Neural cell (in vitro differentiated cells): ENCODE measurements around the gene ERC2. TPM values are rescaled to one million over a fixed set of nuclear protein-coding genes. Genes with fewer than 3 reads are reported as not detected.

Experiments used
- H2AFZ ChIP-seq: fragments of 200-600, 300-800 bp; sonication (generic), shearing (Covaris generic); 2 replicates; pipeline ENCODE4 v1.6.0; 2014; ENCODE audit warnings: low read depth, mild to moderate bottlenecking, antibody characterized with exemption, low read length, moderate library complexity
- H3F3A ChIP-seq: fragments of 200-600 bp; shearing (Covaris generic); 2 replicates; pipeline ENCODE4 v1.6.1; 2016; ENCODE audit warnings: mild to moderate bottlenecking, moderate library complexity, mixed read lengths, antibody characterized with exemption, low read length; ENCODE audit not compliant: insufficient read depth, poor library complexity, severe bottlenecking
- H3K27ac ChIP-seq: fragments of 200-600, 300-800 bp; sonication (generic), shearing (Covaris generic); 2 replicates; pipeline ENCODE4 v1.5.1; 2014; ENCODE audit warnings: mild to moderate bottlenecking, low read length, moderate library complexity
- H3K27me3 ChIP-seq: fragments of 300-800, 200-600 bp; sonication (generic), shearing (Covaris generic); 2 replicates; pipeline ENCODE4 v1.6.0; 2014; ENCODE audit warnings: mild to moderate bottlenecking, low read depth, low read length, moderate library complexity; ENCODE audit not compliant: insufficient read depth
- H3K36me3 ChIP-seq: fragments of 300-800, 200-600 bp; sonication (generic), shearing (Covaris generic); 2 replicates; pipeline ENCODE4 v1.5.1; 2014; ENCODE audit warnings: mild to moderate bottlenecking, antibody characterized with exemption, low read length, moderate library complexity; ENCODE audit not compliant: insufficient read depth
- H3K4me2 ChIP-seq: fragments of 300-800, 200-600 bp; sonication (generic), shearing (Covaris generic); 2 replicates; pipeline ENCODE4 v1.6.0; 2014; ENCODE audit warnings: mild to moderate bottlenecking, low read length
- H3K4me3 ChIP-seq: fragments of 300-800, 200-600 bp; sonication (generic), shearing (Covaris generic); 2 replicates; pipeline ENCODE4 v1.5.1; 2014; ENCODE audit warnings: mild to moderate bottlenecking, low read length, moderate library complexity
- H3K79me2 ChIP-seq: fragments of 200-600 bp; shearing (Covaris generic); replicated peaks from 2 replicates; pipeline ENCODE4 v1.6.0; 2014; ENCODE audit warnings: mild to moderate bottlenecking, low read length, moderate library complexity; ENCODE audit not compliant: insufficient read depth
- H3K9ac ChIP-seq: fragments of 300-800, 200-600 bp; sonication (generic), shearing (Covaris generic); 2 replicates; pipeline ENCODE4 v1.6.1; 2016; ENCODE audit warnings: mild to moderate bottlenecking, low read length, mixed read lengths
- H3K9me2 ChIP-seq: fragments of 200-600 bp; shearing (Covaris generic); 2 replicates; pipeline ENCODE4 v1.6.1; 2016; ENCODE audit warnings: mild to moderate bottlenecking, low read length, mixed read lengths; ENCODE audit not compliant: insufficient read depth
- H3K9me3 ChIP-seq: fragments of 200-600, 300-800 bp; sonication (generic), shearing (Covaris generic); 2 replicates; pipeline ENCODE4 v1.6.1; 2016; ENCODE audit warnings: mild to moderate bottlenecking, mixed run types, low read length, moderate library complexity, mixed read lengths
- H4K20me1 ChIP-seq: fragments of 200-600 bp; shearing (Covaris generic); 2 replicates; pipeline ENCODE4 v1.6.1; 2016; ENCODE audit warnings: mild to moderate bottlenecking, mixed run types; ENCODE audit not compliant: insufficient read depth
- CTCF ChIP-seq: fragments of 450-650 bp; IDR thresholded peaks from 2 replicates; pipeline ENCODE4 v1.5.1; 2014; ENCODE audit warnings: antibody characterized with exemption, mild to moderate bottlenecking, moderate library complexity; ENCODE audit not compliant: poor library complexity, severe bottlenecking
- EP300 ChIP-seq: fragments of 450-650 bp; conservative IDR thresholded peaks from 2 replicates; pipeline ENCODE4 v1.6.1; 2014; ENCODE audit warnings: antibody characterized with exemption, mild to moderate bottlenecking, moderate library complexity; ENCODE audit not compliant: poor library complexity, severe bottlenecking
- EZH2 ChIP-seq: fragments of 200-600, 300-800 bp; shearing (Covaris generic), sonication (generic); IDR thresholded peaks from 2 replicates; pipeline ENCODE4 v1.6.1; 2014; ENCODE audit warnings: antibody characterized with exemption, low read length, borderline replicate concordance, mild to moderate bottlenecking; ENCODE audit not compliant: insufficient read depth, poor library complexity, severe bottlenecking
- MXI1 ChIP-seq: fragments of 450-650 bp; conservative IDR thresholded peaks from 2 replicates; pipeline ENCODE4 v1.6.1; 2014; ENCODE audit warnings: antibody characterized with exemption, mild to moderate bottlenecking; ENCODE audit not compliant: poor library complexity, severe bottlenecking
- POLR2AphosphoS5 ChIP-seq: IDR thresholded peaks from 2 replicates; pipeline ENCODE4 v1.6.1; 2012
- RAD21 ChIP-seq: fragments of 450-650 bp; conservative IDR thresholded peaks from 2 replicates; pipeline ENCODE4 v1.6.1; 2014; ENCODE audit warnings: antibody characterized with exemption, mild to moderate bottlenecking, moderate library complexity
- REST ChIP-seq: IDR thresholded peaks from 2 replicates; pipeline ENCODE4 v1.6.1; 2012; ENCODE audit warnings: borderline replicate concordance
- SMC3 ChIP-seq: fragments of 450-650 bp; conservative IDR thresholded peaks from 2 replicates; pipeline ENCODE4 v1.6.1; 2014; ENCODE audit warnings: antibody characterized with exemption, mild to moderate bottlenecking, moderate library complexity; ENCODE audit not compliant: poor library complexity
- TAF1 ChIP-seq: IDR thresholded peaks from 2 replicates; pipeline ENCODE4 v1.6.1; 2012; ENCODE audit warnings: low read depth
- polyA plus RNA-seq: library from polyadenylated mRNA; depleted of rRNA; stranded (reverse); fragments of >200 nt; gene quantifications from 2 replicates; pipeline ENCODE4 v1.2.3, GENCODE V29; 2014

The ERC2 gene
- polyA plus RNA-seq, 1 donor from 2014 or later = 60.4 TPM

GRCh38 chr3:55630921-55631299 is 837.4 kb downstream of the ERC2 start:
- Histone ChIP-seq H4K20me1 (no peaks in the 10 kb centered on the region), H3K9ac (no peak overlapping the region), H3K4me3 (no peak overlapping the region), H3K79me2 (no peaks in the 10 kb centered on the region), H3K27ac (no peak overlapping the region), H3K9me2 (no peaks in the 10 kb centered on the region), H3K36me3 (no peaks in the 10 kb centered on the region), H3F3A (no peaks in the 10 kb centered on the region), H3K4me2 (no peak overlapping the region), H2AFZ (no peak overlapping the region), H3K27me3 (no peaks in the 10 kb centered on the region), H3K9me3 (no peaks in the 10 kb centered on the region)
- TF ChIP-seq TAF1 = no peak
- no peak for TF ChIP-seq CTCF
- no peak for TF ChIP-seq MXI1
- TF ChIP-seq POLR2AphosphoS5 = no peak
- no peak for TF ChIP-seq EP300
- TF ChIP-seq REST = no peak
- TF ChIP-seq EZH2 = no peak
- TF ChIP-seq RAD21 = no peak
- no peak for TF ChIP-seq SMC3

- H3K9ac ChIP-seq = no peak overlapping the region
- H3K36me3 ChIP-seq = no peaks in the 10 kb centered on the region
- TF ChIP-seq CTCF (no peak), EP300 (no peak), RAD21 (no peak), MXI1 (no peak), POLR2AphosphoS5 (no peak), SMC3 (no peak), EZH2 (no peak), REST (no peak), TAF1 (no peak)
These were observed 837.9 kb downstream of the ERC2 start for GRCh38 chr3:55630280-55630920.

More at GRCh38 chr3:55630280-55630920, 837.9 kb downstream of the ERC2 start:
- Histone ChIP-seq H3K4me3 (no peak overlapping the region), H3F3A (no peaks in the 10 kb centered on the region), H3K9me2 (no peaks in the 10 kb centered on the region), H3K4me2 (no peak overlapping the region), H3K79me2 (no peaks in the 10 kb centered on the region), H4K20me1 (no peaks in the 10 kb centered on the region), H3K9me3 (no peaks in the 10 kb centered on the region), H3K27me3 (no peaks in the 10 kb centered on the region), H3K27ac (no peak overlapping the region), H2AFZ (no peak overlapping the region)
